ACHN (cell line): Measurements from ENCODE around the gene RAVER2.
"Not testable (repeated sequence)": the region's sequence is repeated elsewhere in the genome, so short reads cannot be mapped to it uniquely, and the experiment has no call there.

Source experiments
- DNase-seq: peaks from one replicate; pipeline ENCODE4 v3.0.0-alpha.2; 2015
- in situ Hi-C: cut with HindIII; loops from 2 replicates; pipeline ENCODE4 v1.10.0; 2017; ENCODE audit warnings: low sequenced_read_pairs, low pct_ligation_motif_present, low pct_unique_long_range_greater_than_20kb

Gene RAVER2, protein sequence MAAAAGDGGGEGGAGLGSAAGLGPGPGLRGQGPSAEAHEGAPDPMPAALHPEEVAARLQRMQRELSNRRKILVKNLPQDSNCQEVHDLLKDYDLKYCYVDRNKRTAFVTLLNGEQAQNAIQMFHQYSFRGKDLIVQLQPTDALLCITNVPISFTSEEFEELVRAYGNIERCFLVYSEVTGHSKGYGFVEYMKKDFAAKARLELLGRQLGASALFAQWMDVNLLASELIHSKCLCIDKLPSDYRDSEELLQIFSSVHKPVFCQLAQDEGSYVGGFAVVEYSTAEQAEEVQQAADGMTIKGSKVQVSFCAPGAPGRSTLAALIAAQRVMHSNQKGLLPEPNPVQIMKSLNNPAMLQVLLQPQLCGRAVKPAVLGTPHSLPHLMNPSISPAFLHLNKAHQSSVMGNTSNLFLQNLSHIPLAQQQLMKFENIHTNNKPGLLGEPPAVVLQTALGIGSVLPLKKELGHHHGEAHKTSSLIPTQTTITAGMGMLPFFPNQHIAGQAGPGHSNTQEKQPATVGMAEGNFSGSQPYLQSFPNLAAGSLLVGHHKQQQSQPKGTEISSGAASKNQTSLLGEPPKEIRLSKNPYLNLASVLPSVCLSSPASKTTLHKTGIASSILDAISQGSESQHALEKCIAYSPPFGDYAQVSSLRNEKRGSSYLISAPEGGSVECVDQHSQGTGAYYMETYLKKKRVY

DNA sequence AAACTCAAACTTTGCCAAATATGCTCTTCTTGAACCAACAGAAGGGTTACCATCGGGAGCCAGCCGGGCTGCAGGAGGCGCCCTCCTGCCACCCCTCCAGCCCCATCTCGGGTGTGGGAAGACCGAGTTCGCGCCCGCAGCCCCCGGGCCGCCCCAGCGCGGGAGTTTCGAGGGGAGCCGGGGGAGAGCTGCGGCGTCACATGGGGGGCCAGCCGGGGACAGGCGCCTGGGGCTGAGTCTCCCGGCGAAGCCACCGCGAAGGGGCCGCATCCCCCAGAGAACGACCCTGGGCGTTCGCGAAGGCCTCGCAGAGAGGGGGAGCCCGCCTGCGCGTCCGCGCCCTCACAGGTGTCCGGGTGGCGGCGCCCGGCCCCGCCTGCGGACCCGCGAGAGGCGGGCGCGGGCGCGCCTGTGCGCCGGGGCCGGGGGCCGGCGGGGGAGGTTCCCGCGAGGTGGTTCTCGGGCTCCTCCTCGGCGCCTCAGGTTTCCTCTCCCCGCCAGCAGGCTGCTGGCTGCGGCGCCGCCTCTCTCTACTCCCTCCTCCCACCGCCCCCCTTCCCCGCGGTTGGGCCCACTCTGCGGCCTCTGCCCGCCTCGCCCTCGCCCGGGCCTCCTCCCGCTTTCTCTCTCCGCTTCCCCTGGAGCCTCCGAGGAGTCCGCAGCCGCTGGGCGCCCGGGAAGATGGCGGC lies at the start of gene RAVER2:
Gene RAVER2 (plus strand): TSS at position 584 of the 689 bp plus-strand sequence. CDS start 98 bp downstream, at position 682.
- in situ Hi-C loops, result no loop called here
- DNase-seq, result peak; percentile 79

DNA sequence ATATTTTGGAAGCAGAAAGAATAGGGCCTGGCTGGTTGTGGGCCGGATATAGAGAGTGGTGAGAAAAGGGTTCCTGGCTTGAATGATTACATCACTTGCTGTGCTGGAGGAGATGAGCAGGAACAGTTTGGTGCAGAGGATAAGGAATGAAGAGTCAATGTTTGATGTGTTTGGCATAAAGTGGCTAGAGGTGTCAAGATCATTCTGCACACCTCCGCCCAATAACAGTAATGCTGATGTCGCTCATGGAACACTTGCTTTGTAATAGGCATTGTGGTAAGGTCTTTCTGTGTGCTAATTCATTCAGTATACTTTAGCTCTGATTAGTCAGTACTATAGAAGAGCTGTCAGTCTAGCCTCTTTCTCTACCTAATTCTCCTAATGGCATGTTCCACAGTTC lies 48.0 kb upstream of the RAVER2 start:
- in situ Hi-C loops, result no loop called here
- DNase-seq, result no peak

DNA sequence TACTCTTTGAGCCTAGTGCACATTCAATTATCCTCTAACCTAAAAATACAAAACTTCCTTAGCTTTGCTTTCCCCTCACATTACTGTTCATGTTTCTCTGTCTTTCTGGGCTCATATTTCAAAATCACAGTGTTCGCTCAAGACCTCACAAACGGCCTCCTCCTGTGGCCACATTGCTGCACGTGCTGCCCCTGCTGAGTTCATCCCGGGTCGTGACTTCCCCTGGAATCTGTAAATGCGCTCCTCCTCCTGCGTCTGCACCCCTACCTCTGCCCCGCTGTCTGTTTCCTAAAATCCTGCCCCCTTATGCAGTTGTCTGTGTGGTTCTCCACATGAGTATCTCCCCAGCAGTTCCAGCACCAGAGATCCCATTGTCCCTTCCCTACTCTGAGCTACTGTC lies 45.5 kb upstream of the RAVER2 start:
- in situ Hi-C loops, result no loop called here
- no peak for DNase-seq

DNA sequence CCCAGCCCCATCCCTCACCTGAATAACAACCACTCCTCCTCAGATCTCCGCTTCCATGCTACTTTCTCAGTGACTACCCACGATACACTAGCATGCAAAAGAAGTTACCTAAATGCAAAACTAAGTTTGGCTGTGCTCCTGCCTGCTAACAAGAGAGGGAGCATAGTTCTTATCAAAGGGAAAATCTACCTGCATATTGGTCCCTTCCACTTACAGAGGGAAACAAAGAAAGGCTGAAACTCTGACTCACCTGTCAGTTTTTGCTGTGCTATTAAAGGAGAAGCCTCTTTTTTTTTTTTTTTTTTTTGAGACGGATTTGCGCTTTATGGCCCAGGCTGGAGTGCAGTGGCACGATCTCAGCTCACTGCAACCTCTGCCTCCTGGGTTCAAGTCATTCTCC lies 43.8 kb upstream of the RAVER2 start:
- DNase-seq, result no peak
- in situ Hi-C loops, result no loop called here

DNA sequence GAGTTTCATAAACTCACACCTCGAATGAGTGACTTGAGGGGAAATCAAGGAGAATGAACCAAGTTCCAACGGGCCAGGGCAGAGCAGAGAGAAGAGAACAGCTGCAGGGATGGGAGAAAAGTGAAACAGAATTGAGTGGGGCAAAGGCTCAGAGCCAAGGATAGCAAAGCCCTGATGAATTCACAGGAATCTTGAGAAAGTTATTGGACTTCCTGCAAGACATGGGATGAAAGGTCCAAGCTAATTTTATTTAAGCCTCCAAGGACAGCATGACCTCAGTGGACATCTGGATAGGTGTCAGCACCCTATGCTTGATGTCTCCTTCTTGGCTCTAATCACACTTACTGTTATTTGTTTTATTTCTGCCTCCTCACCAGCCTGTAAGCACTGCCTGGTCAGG lies 43.0 kb upstream of the RAVER2 start:
- in situ Hi-C loops, result no loop called here

DNA sequence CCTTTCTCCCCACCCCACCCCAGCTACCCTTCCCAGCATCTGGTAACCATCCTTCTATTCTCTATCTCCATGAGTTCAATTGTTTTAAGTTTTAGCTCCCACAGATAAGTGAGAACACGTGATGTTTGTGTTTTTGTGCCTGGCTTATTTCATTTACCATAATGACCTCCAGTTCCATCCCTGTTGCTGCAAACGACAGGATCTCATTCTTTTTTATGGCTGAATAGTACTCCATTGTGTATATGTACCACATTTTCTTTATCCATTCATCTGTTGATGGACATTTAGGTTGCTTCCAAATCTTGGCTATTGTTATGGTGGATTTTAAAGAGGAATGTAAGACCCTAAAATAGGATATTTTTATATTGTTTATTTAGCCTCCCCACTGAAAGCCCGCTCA lies 42.2 kb upstream of the RAVER2 start:
- in situ Hi-C loops, DNase-seq: not testable (repeated sequence)

More for the DNA sequence above, 43.0 kb upstream of the RAVER2 start:
- no peak for DNase-seq

DNA sequence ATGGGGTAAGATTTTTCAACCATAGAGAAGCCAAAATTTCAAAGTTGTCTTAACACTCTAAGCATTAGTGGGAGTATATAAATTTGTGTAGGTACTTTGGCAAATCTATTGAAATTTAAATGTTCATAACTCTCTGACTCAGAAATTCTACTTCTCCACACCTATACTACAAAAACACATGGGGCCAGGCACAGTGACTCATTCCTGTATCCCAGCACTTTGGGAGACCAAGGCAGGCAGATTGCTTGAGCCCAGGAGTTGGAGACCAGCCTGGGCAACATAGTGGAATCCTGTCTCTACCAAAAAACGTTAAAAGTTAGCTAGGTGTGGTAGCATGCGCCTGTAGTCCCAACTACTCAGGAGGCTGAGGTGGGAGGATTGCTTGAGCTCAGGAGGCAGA lies 41.3 kb upstream of the RAVER2 start:
- in situ Hi-C loops, result no loop called here
- no peak for DNase-seq

DNA sequence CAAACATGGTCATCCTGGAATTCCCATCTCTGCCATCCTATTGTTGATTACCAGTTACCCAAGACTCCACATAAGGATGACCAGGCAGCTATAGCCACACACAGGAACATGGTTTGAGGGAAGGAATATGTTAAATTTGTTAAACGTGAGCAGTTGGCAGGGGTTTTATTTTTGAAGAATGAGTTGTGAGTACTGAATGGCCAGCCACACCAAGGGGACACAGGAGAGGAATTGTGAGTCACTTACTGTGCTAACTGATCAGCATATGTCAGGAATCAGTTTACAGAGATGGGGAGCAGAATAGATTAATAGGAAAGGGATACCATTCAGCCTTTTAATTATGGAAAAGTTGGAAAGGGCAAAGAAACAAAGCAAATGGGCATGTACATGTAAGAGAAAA lies 39.3 kb upstream of the RAVER2 start:
- in situ Hi-C loops, result no loop called here

DNA sequence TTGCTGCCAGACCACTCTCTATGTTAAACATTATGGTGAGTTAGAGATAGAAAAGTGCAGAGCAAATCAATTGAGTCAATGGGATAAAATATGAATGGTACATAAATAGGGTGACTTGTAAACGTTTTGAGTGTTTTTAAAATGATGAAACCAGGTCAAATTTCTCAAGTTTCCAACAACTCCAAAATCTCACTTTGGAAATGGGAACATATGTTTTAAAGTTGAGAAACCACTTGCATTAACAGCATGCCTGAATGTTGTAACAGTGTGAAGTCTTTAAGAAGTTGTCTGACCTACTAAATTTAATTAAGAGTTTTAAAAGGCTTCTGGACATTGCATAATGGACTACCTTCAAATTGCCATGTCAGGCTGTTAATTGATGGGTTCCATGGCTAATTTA lies 33.6 kb upstream of the RAVER2 start:
- in situ Hi-C loops, result no loop called here
- no peak for DNase-seq

More for the DNA sequence above, 39.3 kb upstream of the RAVER2 start:
- DNase-seq, result no peak

DNA sequence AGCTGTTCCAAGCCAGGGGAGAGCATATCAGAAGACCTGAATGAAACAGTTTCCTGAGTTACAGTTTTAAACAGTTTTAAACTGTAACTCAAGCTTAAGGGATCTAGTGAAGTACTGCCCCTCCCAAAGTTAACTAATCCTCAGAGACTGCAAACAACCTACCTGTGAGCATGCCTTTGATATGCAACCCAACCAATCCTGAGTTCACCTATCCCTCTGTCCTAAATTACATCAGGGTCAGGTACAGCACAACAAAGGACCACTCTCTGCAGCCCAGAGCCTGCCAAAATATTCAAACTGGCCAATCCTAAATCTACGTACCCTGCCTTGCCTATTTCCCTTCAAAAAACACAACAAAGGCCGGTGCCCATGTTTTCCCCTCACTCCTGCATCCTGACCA lies 32.8 kb upstream of the RAVER2 start:
- no peak for DNase-seq
- in situ Hi-C loops, result no loop called here

DNA sequence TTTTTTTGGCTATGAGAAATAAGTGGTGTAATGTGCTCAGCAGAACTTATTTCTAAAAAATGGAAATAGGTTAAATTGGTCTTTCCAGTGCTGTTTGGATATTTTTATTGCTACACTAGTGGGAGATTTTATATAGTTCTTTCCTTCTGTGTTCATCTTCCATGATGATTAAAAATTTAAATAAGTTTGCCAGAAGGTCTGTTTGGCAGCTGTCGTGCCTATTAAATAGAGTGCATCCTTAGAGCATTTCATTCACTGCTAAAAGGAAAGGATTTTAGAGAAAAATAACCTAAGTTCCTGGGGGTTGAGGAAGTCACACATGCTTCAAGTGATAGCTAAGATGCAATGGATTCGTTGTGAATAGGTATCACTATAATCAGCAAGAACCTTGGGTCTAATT lies 29.7 kb upstream of the RAVER2 start:
- in situ Hi-C loops, result no loop called here
- DNase-seq, result no peak

DNA sequence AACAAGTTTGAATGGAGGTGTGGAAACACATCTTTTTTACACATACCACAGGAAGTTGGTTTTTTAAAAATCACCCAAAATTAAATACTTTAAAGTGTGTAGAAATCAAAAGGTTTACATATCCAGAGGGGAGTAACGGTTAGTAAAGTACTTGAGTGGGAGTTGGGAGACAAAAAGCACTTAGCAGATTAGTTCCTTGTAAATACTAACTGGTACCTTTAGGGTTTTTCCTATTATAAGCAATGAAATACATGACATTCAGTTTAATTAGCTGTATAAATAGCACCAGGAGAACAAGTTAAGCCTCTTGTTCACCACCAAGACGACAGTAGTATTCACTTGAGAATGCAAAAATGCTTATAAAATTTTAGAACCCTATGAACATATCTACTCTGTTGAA lies 23.7 kb upstream of the RAVER2 start:
- DNase-seq, result no peak
- in situ Hi-C loops, result no loop called here

DNA sequence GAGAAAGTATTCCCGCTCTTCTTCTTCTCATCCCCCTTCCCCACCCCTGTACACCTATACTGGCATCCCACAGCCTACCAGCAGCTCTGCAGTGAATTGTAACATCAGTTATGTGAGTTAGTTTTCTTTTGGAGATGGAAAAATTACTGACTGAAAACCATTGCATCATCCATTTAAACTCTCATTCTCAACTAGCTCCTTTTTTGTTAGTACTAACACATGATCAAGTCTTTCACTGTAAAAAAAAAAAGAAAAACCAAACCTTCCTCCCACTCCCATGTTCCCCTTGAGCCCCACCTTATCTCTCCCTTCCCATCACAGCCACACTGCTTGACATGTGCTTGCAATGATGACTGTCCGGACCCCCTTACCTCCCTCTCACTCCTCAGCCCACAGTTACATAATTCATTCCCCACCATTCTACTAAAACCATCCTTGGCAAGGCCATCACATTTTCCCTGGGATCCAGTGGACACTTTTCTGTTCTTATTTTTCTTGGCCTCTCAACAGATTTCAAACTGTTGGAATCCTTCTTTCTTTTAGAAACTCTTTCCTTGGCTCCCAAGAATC lies 23.2 kb upstream of the RAVER2 start:
- in situ Hi-C loops, result no loop called here

DNA sequence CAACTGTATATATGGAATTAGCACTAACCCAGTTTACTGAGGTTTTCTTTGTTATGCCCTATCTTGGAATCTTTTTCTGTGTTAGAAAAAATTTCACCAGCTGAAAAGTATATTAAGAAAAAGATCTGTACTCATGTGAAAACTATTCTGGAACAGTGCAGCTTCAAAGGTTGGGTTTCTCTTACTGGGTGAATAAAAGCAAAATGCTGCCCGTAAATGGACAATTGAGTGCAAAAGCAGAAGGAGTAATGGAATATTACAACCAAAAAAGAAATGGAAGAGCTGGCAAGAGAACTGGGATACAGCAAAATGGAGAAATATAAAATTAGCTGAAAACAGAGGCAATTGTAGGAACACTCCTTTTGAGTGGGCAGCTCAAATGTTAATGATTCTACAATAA lies 17.0 kb upstream of the RAVER2 start:
- in situ Hi-C loops, result no loop called here
- DNase-seq, result no peak

More for the DNA sequence above, 23.2 kb upstream of the RAVER2 start:
- DNase-seq, result no peak

DNA sequence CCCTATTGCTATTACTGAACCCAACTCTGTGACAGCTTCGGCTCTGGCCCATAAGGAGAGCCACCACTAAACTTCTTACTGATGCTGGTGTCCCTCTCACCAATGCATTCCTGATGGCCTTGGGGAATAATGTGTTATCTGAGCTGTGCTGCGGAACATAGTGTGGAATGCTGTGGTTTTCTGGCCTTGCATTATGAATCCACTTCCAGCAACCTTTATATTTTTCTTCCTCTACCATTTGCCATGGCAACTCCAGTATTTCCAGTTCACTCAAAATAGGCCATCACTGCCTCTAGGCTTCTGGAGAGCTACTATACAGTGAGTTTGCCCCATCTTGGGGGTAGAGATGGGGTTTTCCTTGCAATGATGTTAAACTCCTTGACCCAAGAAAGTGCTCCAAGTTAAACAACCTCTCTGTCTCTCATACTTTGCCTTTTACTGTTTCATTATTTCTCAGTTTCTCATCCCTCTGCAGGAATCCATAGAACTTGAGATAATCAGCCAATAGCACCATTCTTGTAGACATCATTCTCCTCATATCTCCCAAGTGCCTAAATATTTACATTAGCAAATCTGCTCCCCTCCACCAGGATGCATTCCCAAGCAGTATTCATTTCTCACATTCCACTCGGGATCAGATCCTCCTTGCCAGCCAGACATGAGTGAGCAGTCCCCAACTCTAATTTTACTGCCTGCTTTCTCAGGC lies 11.1 kb upstream of the RAVER2 start:
- in situ Hi-C loops, result no loop called here
- no peak for DNase-seq

DNA sequence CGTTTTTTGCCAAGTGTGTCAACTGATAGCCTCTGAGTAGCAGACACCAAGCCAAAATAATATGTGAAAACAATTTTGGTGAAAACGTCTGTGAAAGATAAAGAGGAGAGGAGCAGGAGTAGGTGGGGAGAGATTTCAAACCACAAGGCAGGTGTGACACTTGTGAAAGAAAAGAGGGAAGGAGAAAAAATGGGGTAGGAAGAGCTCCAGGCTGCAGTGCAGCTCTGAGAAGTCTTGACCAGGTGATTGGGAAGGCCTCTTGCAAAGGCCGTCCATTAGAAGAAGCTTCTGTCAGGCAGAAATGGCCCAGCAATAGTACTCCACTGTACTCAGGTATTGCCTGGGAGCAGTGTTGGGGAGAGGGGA lies 10.6 kb upstream of the RAVER2 start:
- in situ Hi-C loops, result no loop called here
- DNase-seq, result no peak

DNA sequence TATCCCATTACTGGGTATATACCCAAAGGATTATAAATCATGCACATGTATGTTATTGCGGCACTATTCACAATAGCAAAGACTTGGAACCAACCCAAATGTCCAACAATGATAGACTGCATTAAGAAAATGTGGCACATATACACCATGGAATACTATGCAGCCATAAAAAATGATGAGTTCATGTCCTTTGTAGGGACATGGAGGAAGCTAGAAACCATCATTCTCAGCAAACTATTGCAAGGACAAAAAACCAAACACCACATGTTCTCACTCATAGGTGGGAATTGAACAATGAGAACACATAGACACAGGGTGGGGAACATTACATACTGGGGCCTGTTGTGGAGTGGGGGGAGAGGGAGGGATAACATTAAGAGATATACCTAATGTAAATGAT lies 4.2 kb upstream of the RAVER2 start:
- DNase-seq, in situ Hi-C loops: not testable (repeated sequence)

DNA sequence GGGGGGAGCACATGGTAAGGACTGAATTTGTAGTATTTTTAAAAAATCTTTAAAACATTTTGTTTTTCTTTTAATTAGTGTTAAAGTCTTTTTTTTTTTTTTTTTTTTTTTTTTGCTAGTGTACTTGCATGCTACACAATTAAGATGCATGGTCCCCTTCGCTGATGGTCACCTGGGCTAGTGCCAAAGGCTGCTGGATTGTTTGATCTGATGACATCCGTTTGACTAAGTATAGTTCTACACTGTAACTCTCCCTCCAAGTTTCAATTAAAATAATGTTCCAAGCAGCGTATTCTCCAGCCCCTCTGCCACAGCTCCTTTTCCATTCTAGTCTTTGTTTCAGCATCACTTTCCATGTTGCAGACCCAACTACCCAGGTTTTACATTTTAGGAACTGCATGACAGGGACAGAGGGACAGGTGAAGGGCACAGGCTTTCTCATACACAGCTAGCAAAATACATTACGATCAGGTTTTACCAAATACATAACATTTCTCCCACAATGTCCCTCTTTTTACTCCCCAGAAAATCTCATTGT lies 852 bp upstream of the RAVER2 start:
- in situ Hi-C loops, result no loop called here

More for the DNA sequence above, 852 bp upstream of the RAVER2 start:
- peak; percentile 0 for DNase-seq
